DND-41 (cell line): ENCODE measurements around the gene NFKBIE.

ENCODE experiments used
- EZH2 ChIP-seq: IDR thresholded peaks from 3 replicates; pipeline ENCODE4 v1.6.1; 2012; ENCODE audit warnings: borderline replicate concordance, low read depth, mild to moderate bottlenecking, moderate library complexity, low read length, inconsistent platforms; ENCODE audit not compliant: severe bottlenecking
- TF ChIP-seq, protein P1 (sequence below): IDR thresholded peaks from 2 replicates; pipeline ENCODE4 v1.5.1; 2012; ENCODE audit warnings: borderline replicate concordance, low read length, moderate library complexity, mild to moderate bottlenecking; ENCODE audit not compliant: poor library complexity, severe bottlenecking; ENCODE audit errors: extremely low read depth

DNA sequence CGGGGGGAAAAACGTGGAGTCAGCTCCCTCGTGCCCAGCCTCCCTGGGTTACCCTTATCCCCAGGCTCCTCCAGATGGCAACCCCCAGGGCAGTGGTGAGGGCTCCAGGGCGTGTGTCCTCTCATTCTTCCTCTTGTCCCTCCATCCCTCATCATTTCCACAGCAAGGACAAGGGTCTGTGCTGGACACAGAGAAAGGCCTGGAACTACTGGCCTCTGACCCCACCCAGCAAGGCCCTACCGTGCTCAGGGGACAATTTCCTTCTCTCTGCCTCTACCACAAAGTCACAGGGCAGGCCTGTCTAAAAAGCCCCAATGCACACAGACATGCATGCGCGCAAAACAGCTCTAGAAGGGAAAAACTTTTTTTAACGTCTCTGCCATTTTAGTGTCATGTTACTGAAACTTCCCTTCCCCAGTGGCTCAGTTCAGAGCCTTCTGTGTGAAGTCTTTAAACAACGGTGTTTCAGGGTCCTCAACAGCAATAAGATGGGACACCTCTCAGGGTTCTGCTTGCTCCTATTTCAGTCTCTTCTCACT, 7.0 kb downstream of the NFKBIE start:
- TF ChIP-seq, protein P1, sequence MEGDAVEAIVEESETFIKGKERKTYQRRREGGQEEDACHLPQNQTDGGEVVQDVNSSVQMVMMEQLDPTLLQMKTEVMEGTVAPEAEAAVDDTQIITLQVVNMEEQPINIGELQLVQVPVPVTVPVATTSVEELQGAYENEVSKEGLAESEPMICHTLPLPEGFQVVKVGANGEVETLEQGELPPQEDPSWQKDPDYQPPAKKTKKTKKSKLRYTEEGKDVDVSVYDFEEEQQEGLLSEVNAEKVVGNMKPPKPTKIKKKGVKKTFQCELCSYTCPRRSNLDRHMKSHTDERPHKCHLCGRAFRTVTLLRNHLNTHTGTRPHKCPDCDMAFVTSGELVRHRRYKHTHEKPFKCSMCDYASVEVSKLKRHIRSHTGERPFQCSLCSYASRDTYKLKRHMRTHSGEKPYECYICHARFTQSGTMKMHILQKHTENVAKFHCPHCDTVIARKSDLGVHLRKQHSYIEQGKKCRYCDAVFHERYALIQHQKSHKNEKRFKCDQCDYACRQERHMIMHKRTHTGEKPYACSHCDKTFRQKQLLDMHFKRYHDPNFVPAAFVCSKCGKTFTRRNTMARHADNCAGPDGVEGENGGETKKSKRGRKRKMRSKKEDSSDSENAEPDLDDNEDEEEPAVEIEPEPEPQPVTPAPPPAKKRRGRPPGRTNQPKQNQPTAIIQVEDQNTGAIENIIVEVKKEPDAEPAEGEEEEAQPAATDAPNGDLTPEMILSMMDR, result no peak
- TF ChIP-seq EZH2, result no peak
